HepG2 (cell line): ENCODE results near the gene MVP. TPM values are rescaled to one million over a fixed set of nuclear protein-coding genes. Genes with fewer than 3 reads are reported as not detected.

Source experiments
- PHF20 ChIP-seq: sonication (generic); formaldehyde crosslinking; IDR thresholded peaks from 2 replicates; pipeline ENCODE4 v1.5.0; 2020; ENCODE audit warnings: mild to moderate bottlenecking, missing genetic modification reagents
- TARDBP ChIP-seq: sonication (generic); formaldehyde crosslinking; IDR thresholded peaks from 2 replicates; pipeline ENCODE4 v1.8.0; 2022; ENCODE audit warnings: mild to moderate bottlenecking, missing genetic modification reagents
- TBX2 ChIP-seq: sonication (generic); formaldehyde crosslinking; IDR thresholded peaks from 2 replicates; pipeline ENCODE4 v1.5.0; 2020; ENCODE audit warnings: missing genetic modification reagents, mild to moderate bottlenecking, borderline replicate concordance
- ZFAT ChIP-seq: sonication (generic); formaldehyde crosslinking; conservative IDR thresholded peaks from 2 replicates; pipeline ENCODE4 v1.8.1; 2023; ENCODE audit warnings: missing genetic modification reagents, inconsistent platforms
- ZKSCAN8 ChIP-seq: IDR thresholded peaks from 2 replicates; pipeline ENCODE4 v1.6.1; 2016; ENCODE audit warnings: borderline replicate concordance, missing genetic modification reagents, missing compliant biosample characterization
- ZNF235 ChIP-seq: sonication (generic); formaldehyde crosslinking; IDR thresholded peaks from 2 replicates; pipeline ENCODE4 v1.8.1; 2023; ENCODE audit warnings: mild to moderate bottlenecking, missing genetic modification reagents, borderline replicate concordance
- ZNF776 ChIP-seq: sonication (generic); formaldehyde crosslinking; IDR thresholded peaks from 2 replicates; pipeline ENCODE4 v1.4.0; 2020; ENCODE audit warnings: mild to moderate bottlenecking, missing genetic modification reagents
- polyA plus RNA-seq, 8 experiments: library from polyadenylated mRNA; depleted of rRNA in 3 of 8; stranded (reverse) in 7 of 8; unstranded in 1 of 8; fragments of >200 nt; fragmentation: Illumina TruSeq in 4 of 8; extraction: Trizol in 4 of 8; gene quantifications; 2 replicates each; pipeline versions ENCODE4 v1.2.1 to v1.2.3, GENCODE V29; 2011 to 2016; ENCODE audit warnings: low read depth in 4 of 8, missing spikeins in 1 of 8, mixed read lengths in 1 of 8; ENCODE audit not compliant: insufficient read depth in 1 of 8
- total RNA-seq, 5 experiments: library from RNA; depleted of rRNA; stranded (reverse); fragments of >200 nt; fragmentation: Illumina TruSeq; extraction: Trizol; gene quantifications; 2 replicates each; pipeline ENCODE4 v1.2.3, GENCODE V29; 2016; ENCODE audit warnings: low read depth in 1 of 5
- TF ChIP-seq, protein P1 (sequence below): sonication (generic); formaldehyde crosslinking; IDR thresholded peaks from 2 replicates; pipeline ENCODE4 v1.8.1; 2023; ENCODE audit warnings: mild to moderate bottlenecking, missing genetic modification reagents
- TF ChIP-seq, protein P2 (sequence below): sonication (generic); formaldehyde crosslinking; IDR thresholded peaks from 2 replicates; pipeline ENCODE4 v1.5.0; 2020; ENCODE audit warnings: mild to moderate bottlenecking, missing genetic modification reagents
- TF ChIP-seq, protein P3 (sequence below): sonication (generic); formaldehyde crosslinking; IDR thresholded peaks from 2 replicates; pipeline ENCODE4 v1.5.1; 2020; ENCODE audit warnings: missing genetic modification reagents, mild to moderate bottlenecking, borderline replicate concordance
- TF ChIP-seq, protein P4 (sequence below): sonication (generic); formaldehyde crosslinking; IDR thresholded peaks from 2 replicates; pipeline ENCODE4 v1.4.0; 2020; ENCODE audit warnings: missing genetic modification reagents, borderline replicate concordance
- TF ChIP-seq, protein P5 (sequence below): sonication (generic); formaldehyde crosslinking; IDR thresholded peaks from 2 replicates; pipeline ENCODE4 v1.9.0; 2021; ENCODE audit warnings: missing genetic modification reagents, borderline replicate concordance
- TF ChIP-seq, protein P6 (sequence below): sonication (generic); formaldehyde crosslinking; IDR thresholded peaks from 2 replicates; pipeline ENCODE4 v1.4.0; 2020; ENCODE audit warnings: low read depth, missing genetic modification reagents

Gene MVP
- total and polyA plus RNA-seq, 2 of the 13 experiments (the other 11 are each of a cell fraction or from before 2014, with no cell fraction given), result 22.9 to 43.5 TPM

DNA sequence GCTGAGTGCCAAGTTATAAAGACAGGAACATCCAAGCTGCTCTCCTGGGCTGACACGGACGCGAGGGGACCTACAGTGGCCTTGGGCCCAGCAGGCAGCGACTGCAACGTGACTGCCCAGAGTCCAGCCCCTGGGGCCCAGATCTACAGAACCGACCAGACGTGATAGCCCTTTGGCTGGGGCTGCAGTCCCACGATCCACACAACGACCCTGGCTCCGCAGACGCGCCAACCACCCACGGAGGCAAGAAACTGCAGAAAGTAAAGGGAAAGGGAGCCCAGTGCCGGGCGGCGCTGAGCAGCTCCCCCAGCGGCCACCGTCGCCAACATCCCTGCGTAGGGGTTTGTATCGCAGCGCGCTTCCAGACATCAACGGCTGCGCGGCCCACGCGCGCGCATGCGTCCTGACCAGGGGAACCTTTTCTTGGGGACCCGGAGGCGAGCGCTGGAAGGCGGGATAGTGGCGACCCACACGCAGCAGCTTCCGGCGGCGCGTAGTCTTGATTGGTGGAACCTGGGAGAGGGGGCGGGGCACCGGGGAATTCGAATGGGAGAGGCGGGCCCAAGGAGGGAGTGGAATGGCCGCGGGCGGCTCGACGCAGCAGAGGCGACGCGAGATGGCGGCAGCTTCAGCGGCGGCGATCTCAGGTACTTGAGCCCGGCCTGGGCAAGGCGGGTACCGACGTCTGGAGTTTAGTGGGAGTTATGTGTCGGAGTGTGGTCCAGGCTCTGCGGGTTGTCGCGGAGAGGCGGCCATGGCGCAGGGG is 29.9 kb upstream of the MVP start, which contains the start of gene KIF22 (continued):
- peak; percentile 93 for TF ChIP-seq TBX2 (CRISPR knock-in tag)
- TF ChIP-seq, protein P1, sequence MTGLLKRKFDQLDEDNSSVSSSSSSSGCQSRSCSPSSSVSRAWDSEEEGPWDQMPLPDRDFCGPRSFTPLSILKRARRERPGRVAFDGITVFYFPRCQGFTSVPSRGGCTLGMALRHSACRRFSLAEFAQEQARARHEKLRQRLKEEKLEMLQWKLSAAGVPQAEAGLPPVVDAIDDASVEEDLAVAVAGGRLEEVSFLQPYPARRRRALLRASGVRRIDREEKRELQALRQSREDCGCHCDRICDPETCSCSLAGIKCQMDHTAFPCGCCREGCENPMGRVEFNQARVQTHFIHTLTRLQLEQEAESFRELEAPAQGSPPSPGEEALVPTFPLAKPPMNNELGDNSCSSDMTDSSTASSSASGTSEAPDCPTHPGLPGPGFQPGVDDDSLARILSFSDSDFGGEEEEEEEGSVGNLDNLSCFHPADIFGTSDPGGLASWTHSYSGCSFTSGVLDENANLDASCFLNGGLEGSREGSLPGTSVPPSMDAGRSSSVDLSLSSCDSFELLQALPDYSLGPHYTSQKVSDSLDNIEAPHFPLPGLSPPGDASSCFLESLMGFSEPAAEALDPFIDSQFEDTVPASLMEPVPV (CRISPR knock-in tag), result peak; percentile 98
- TF ChIP-seq, protein P2, sequence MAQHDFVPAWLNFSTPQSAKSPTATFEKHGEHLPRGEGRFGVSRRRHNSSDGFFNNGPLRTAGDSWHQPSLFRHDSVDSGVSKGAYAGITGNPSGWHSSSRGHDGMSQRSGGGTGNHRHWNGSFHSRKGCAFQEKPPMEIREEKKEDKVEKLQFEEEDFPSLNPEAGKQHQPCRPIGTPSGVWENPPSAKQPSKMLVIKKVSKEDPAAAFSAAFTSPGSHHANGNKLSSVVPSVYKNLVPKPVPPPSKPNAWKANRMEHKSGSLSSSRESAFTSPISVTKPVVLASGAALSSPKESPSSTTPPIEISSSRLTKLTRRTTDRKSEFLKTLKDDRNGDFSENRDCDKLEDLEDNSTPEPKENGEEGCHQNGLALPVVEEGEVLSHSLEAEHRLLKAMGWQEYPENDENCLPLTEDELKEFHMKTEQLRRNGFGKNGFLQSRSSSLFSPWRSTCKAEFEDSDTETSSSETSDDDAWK (CRISPR knock-in tag), result no peak
- peak; percentile 84 for TF ChIP-seq PHF20 (CRISPR knock-in tag)
- TF ChIP-seq ZFAT (CRISPR knock-in tag), result no peak
- TF ChIP-seq, protein P3, sequence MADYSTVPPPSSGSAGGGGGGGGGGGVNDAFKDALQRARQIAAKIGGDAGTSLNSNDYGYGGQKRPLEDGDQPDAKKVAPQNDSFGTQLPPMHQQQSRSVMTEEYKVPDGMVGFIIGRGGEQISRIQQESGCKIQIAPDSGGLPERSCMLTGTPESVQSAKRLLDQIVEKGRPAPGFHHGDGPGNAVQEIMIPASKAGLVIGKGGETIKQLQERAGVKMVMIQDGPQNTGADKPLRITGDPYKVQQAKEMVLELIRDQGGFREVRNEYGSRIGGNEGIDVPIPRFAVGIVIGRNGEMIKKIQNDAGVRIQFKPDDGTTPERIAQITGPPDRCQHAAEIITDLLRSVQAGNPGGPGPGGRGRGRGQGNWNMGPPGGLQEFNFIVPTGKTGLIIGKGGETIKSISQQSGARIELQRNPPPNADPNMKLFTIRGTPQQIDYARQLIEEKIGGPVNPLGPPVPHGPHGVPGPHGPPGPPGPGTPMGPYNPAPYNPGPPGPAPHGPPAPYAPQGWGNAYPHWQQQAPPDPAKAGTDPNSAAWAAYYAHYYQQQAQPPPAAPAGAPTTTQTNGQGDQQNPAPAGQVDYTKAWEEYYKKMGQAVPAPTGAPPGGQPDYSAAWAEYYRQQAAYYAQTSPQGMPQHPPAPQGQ, result no peak
- peak; percentile 78; the same call in 1 of the 2 replicates for TF ChIP-seq ZKSCAN8
- peak; percentile 88 for TF ChIP-seq TARDBP (CRISPR knock-in tag)
- TF ChIP-seq ZNF235 (CRISPR knock-in tag), result peak; percentile 9
- TF ChIP-seq ZNF776, result peak; percentile 96; the same call in 1 of the 2 replicates
- TF ChIP-seq, protein P4, sequence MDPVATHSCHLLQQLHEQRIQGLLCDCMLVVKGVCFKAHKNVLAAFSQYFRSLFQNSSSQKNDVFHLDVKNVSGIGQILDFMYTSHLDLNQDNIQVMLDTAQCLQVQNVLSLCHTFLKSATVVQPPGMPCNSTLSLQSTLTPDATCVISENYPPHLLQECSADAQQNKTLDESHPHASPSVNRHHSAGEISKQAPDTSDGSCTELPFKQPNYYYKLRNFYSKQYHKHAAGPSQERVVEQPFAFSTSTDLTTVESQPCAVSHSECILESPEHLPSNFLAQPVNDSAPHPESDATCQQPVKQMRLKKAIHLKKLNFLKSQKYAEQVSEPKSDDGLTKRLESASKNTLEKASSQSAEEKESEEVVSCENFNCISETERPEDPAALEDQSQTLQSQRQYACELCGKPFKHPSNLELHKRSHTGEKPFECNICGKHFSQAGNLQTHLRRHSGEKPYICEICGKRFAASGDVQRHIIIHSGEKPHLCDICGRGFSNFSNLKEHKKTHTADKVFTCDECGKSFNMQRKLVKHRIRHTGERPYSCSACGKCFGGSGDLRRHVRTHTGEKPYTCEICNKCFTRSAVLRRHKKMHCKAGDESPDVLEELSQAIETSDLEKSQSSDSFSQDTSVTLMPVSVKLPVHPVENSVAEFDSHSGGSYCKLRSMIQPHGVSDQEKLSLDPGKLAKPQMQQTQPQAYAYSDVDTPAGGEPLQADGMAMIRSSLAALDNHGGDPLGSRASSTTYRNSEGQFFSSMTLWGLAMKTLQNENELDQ (CRISPR knock-in tag), result 0 out of 2 replicates have a peak, but pooled peaks have one; percentile 50
- TF ChIP-seq, protein P5, sequence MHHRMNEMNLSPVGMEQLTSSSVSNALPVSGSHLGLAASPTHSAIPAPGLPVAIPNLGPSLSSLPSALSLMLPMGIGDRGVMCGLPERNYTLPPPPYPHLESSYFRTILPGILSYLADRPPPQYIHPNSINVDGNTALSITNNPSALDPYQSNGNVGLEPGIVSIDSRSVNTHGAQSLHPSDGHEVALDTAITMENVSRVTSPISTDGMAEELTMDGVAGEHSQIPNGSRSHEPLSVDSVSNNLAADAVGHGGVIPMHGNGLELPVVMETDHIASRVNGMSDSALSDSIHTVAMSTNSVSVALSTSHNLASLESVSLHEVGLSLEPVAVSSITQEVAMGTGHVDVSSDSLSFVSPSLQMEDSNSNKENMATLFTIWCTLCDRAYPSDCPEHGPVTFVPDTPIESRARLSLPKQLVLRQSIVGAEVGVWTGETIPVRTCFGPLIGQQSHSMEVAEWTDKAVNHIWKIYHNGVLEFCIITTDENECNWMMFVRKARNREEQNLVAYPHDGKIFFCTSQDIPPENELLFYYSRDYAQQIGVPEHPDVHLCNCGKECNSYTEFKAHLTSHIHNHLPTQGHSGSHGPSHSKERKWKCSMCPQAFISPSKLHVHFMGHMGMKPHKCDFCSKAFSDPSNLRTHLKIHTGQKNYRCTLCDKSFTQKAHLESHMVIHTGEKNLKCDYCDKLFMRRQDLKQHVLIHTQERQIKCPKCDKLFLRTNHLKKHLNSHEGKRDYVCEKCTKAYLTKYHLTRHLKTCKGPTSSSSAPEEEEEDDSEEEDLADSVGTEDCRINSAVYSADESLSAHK (CRISPR knock-in tag), result no peak
- TF ChIP-seq, protein P6, sequence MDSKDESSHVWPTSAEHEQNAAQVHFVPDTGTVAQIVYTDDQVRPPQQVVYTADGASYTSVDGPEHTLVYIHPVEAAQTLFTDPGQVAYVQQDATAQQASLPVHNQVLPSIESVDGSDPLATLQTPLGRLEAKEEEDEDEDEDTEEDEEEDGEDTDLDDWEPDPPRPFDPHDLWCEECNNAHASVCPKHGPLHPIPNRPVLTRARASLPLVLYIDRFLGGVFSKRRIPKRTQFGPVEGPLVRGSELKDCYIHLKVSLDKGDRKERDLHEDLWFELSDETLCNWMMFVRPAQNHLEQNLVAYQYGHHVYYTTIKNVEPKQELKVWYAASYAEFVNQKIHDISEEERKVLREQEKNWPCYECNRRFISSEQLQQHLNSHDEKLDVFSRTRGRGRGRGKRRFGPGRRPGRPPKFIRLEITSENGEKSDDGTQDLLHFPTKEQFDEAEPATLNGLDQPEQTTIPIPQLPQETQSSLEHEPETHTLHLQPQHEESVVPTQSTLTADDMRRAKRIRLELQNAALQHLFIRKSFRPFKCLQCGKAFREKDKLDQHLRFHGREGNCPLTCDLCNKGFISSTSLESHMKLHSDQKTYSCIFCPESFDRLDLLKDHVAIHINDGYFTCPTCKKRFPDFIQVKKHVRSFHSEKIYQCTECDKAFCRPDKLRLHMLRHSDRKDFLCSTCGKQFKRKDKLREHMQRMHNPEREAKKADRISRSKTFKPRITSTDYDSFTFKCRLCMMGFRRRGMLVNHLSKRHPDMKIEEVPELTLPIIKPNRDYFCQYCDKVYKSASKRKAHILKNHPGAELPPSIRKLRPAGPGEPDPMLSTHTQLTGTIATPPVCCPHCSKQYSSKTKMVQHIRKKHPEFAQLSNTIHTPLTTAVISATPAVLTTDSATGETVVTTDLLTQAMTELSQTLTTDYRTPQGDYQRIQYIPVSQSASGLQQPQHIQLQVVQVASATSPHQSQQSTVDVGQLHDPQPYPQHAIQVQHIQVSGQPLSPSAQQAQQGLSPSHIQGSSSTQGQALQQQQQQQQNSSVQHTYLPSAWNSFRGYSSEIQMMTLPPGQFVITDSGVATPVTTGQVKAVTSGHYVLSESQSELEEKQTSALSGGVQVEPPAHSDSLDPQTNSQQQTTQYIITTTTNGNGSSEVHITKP, result peak; percentile 79
